Mammary epithelial cell (primary cell): ENCODE measurements around the gene PCDHGA11.
"Not testable (repeated sequence)": the region's sequence is repeated elsewhere in the genome, so short reads cannot be mapped to it uniquely, and the experiment has no call there.

Experiments used
- EZH2 ChIP-seq: IDR thresholded peaks from 2 replicates; pipeline ENCODE4 v1.6.1; 2012; ENCODE audit warnings: low read length, inconsistent platforms, borderline replicate concordance
- TF ChIP-seq, protein P1 (sequence below), 2 donors: IDR thresholded peaks in 1 of 2; conservative IDR thresholded peaks in 1 of 2; 2 replicates each; pipeline ENCODE4 v1.5.1; 2011 to 2012; ENCODE audit warnings: inconsistent platforms in 2 of 2, low read length in 2 of 2, mild to moderate bottlenecking in 2 of 2, control low read depth in 1 of 2, low read depth in 1 of 2; ENCODE audit not compliant: insufficient read depth in 1 of 2; ENCODE audit errors: extremely low read depth in 1 of 2

DNA sequence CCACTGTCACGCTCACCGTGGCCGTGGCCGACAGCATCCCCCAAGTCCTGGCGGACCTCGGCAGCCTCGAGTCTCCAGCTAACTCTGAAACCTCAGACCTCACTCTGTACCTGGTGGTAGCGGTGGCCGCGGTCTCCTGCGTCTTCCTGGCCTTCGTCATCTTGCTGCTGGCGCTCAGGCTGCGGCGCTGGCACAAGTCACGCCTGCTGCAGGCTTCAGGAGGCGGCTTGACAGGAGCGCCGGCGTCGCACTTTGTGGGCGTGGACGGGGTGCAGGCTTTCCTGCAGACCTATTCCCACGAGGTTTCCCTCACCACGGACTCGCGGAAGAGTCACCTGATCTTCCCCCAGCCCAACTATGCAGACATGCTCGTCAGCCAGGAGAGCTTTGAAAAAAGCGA lies 11.9 kb downstream of the PCDHGA11 start:
- TF ChIP-seq EZH2, result not testable (repeated sequence)
- TF ChIP-seq, protein P1, sequence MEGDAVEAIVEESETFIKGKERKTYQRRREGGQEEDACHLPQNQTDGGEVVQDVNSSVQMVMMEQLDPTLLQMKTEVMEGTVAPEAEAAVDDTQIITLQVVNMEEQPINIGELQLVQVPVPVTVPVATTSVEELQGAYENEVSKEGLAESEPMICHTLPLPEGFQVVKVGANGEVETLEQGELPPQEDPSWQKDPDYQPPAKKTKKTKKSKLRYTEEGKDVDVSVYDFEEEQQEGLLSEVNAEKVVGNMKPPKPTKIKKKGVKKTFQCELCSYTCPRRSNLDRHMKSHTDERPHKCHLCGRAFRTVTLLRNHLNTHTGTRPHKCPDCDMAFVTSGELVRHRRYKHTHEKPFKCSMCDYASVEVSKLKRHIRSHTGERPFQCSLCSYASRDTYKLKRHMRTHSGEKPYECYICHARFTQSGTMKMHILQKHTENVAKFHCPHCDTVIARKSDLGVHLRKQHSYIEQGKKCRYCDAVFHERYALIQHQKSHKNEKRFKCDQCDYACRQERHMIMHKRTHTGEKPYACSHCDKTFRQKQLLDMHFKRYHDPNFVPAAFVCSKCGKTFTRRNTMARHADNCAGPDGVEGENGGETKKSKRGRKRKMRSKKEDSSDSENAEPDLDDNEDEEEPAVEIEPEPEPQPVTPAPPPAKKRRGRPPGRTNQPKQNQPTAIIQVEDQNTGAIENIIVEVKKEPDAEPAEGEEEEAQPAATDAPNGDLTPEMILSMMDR (conservative IDR thresholded peaks at IDR 0.05 in 1 of 2, IDR thresholded peaks at IDR 0.05 in 1 of 2; ENCODE audit: extremely low read depth in 1 of 2, insufficient read depth in 1 of 2, low read depth in 1 of 2, low read length in 2 of 2), result not testable (repeated sequence)
